Fibroblast of pulmonary artery (primary cell): ENCODE measurements around the gene SPEG.
A peak's percentile ranks its signal among the peaks of the same experiment; 100 is the strongest.

Source experiments
- DNase-seq: peaks from one replicate; pipeline ENCODE4 v3.0.0-alpha.2; 2010; ENCODE audit warnings: low read depth
- H3K4me3 ChIP-seq: replicated peaks from 2 replicates; pipeline ENCODE4 v1.5.1; 2011; ENCODE audit warnings: low read depth, mild to moderate bottlenecking, control low read depth, low read length, moderate library complexity
- CTCF ChIP-seq: IDR thresholded peaks from 2 replicates; pipeline ENCODE4 v1.5.1; 2011; ENCODE audit warnings: mild to moderate bottlenecking, control low read depth, low read length, inconsistent platforms; ENCODE audit errors: missing control alignments

The SPEG gene

DNA sequence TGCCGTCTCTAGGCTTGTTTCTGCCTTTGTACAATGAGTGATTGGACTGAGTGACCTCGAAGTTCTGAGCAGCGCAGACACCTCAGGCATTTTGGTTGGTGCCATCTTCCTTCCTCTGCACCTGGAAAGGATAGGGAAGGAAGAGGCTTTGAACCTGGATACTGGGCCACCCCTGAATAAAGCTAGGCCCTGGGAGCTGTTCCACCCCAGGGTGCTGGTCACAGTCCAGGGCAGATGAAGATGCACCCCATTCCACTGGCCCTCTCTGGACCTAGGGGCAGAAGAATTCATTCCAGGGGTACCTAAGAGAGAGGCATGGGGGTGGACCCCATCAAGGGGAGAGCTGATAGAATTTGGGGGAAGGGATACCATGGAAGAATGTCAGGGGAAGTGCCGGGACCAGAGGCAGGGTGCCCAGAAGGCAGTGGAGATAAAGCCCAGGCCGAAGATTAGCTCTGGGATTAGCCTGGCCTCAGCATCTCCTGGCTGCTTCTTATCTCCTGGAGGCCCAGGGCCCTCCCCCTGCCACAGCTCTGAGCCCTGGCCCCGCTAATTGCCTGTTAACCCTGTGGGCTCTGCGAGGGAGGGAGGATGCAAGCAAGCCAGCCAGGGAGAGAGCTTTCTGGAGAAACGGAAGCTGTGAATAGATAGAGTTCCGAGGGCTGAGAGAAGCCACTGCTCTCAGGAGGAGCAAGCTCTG, 91.0 kb downstream of the SPEG start:
- no peak for TF ChIP-seq CTCF
- no peak for DNase-seq
- no peak overlapping the region for H3K4me3 ChIP-seq

GRCh38 chr2:219526320-219527075, 91.9 kb downstream of the SPEG start:
- no peak for TF ChIP-seq CTCF
- H3K4me3 ChIP-seq = no peak overlapping the region
- DNase-seq = no peak

DNA sequence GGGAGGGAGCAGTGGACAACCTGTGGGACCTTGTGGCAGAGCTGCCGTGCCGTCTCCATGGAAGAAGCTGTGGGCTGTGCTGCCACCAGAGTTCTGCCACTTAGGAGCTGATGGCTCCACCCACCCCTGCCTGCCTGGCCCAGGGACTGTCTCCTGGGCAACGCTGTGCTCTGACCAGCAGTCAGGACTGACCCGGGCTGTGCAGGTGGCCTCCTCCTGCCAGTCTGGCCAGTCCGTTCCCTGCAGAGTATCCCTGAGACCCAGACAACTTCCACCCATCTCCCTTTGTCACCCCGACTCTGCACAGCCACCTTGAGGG, 92.4 kb downstream of the SPEG start:
- DNase-seq = no peak
- no peak for TF ChIP-seq CTCF
- no peak overlapping the region for H3K4me3 ChIP-seq

DNA sequence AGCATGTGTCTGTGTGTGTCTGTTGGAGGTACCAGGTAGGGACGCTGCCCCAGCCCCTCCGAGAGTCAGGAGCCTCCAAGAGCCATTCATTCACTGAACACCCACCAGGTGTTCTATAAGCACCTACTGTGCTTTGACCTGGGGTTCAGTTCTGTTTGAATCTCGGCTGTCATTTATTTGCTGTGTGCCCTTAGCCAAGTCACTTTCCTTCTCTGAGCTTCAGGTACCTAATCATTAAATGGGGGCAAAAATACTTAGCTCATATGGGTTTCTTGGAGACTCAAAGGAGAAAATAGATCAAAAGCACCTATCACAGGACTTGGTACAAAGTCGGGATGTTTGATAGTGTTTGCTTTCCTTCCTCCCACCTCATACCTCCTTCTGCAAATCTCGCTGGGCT, 92.8 kb downstream of the SPEG start:
- no peak overlapping the region for H3K4me3 ChIP-seq
- TF ChIP-seq CTCF = no peak
- no peak for DNase-seq

DNA sequence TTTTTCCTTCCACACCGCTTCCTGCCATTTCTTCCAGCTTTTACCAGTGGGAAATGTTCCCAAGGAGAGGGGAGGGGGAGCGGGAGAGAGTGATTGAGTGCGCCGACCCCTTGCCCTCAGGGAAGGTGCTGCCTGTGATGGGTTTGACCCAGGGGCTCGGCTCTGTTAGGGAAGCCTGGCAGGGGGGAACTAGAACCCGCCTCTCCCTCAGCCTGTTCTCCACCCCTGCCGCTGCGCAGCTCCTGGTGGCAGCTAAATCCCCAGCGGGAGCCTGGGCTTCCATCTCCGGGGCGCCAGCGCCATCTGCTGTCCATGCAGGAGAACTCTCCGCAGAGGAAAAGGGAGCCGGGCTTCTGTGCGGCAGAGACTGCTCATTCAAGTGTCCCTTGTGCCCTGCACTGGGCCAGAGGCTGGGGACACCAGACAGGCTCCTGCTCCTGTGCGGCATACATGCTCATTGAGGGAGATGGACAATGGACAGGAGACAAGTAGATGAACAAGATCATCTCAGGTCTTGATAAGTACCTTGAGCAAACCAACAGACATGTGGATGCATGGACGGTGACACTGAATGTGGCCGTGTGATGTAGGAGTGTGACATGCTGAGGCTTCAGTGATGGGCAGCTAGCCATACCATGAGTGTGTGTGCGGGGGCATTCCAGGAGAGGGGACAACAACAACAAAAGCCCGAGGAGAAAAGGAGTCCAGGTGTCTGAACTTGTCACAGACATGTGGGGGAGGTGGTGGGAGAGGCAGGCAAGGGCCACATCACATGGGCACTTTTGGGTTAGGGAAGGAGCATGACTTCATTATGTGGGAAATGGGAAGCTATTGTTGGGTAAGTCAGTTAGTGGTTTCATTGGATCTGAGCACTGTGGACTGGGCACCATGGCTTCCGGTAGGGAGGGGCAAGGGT, 95.7 kb downstream of the SPEG start:
- peak; percentile 85 for DNase-seq
- peak overlapping the region; percentile 19 for H3K4me3 ChIP-seq
- TF ChIP-seq CTCF = peak; percentile 91

- H3K4me3 ChIP-seq = no peak overlapping the region
- no peak for TF ChIP-seq CTCF
- DNase-seq = no peak
Observed at GRCh38 chr2:219531639-219532377, 97.2 kb downstream of the SPEG start.
